ENCODE data around the gene MUC13.

MUC13 gene

GRCh38 chr3:124881976-124882697 is 52.4 kb downstream of the MUC13 start:
- TF ChIP-seq CTCF (IDR thresholded peaks at IDR 0.05; ENCODE audit: extremely low read depth, insufficient read depth, missing control alignments), result no peak
- in situ Hi-C loops (cut with MboI; ENCODE audit: low pct_unique_long_range_greater_than_20kb, low sequenced_read_pairs, unreplicated experiment), result no loop called here

DNA sequence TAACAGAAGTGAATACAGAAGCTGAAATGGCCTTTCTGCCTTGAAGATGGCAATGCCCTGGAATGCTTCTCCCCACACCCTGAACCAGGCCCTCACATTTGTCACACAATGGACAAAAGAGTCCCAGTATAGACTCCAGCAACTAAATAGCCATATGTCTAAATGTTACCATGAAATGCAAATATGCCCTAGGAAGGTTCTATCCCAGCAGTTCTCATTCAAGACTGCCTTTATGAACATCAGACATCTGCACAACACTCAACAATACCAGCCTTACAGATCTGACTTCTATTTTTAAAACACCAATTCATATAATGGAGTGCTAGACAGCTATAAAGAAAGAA is 55.2 kb downstream of the MUC13 start:
- no peak for TF ChIP-seq CTCF (IDR thresholded peaks at IDR 0.05; ENCODE audit: extremely low read depth, insufficient read depth, missing control alignments)
- DNase-seq (ENCODE audit: low spot score), result no peak
- in situ Hi-C loops (cut with MboI; ENCODE audit: low pct_unique_long_range_greater_than_20kb, low sequenced_read_pairs, unreplicated experiment), result no loop called here

More at GRCh38 chr3:124881976-124882697, 52.4 kb downstream of the MUC13 start:
- DNase-seq (ENCODE audit: low spot score), result no peak

- TF ChIP-seq CTCF (IDR thresholded peaks at IDR 0.05; ENCODE audit: extremely low read depth, insufficient read depth, missing control alignments), result no peak
- DNase-seq (ENCODE audit: low spot score), result no peak
- in situ Hi-C loops (cut with MboI; ENCODE audit: low pct_unique_long_range_greater_than_20kb, low sequenced_read_pairs, unreplicated experiment), result no loop called here
Measured at GRCh38 chr3:124878561-124879336, 55.8 kb downstream of the MUC13 start.

DNA sequence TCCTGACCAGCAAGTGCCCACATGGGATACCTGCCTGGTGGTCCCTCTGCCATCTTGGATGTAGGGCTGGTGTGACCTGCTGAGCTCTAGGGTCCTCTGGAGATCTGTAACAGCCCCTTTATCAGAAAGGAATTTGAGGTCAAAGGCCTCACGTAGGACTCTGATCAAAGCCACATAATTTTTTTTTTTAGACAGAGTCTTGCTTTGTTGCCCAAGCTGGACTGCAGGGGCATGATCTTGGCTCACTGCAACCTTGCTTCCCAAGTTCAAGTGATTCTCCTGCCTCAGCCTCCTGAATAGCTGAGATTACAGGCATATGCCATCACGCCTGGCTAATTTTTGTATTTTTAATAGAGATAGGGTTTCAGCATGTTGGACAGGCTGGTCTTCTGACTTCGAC is 56.9 kb downstream of the MUC13 start:
- DNase-seq (ENCODE audit: low spot score), result no peak
- in situ Hi-C loops (cut with MboI; ENCODE audit: low pct_unique_long_range_greater_than_20kb, low sequenced_read_pairs, unreplicated experiment), result no loop called here
- no peak for TF ChIP-seq CTCF (IDR thresholded peaks at IDR 0.05; ENCODE audit: extremely low read depth, insufficient read depth, missing control alignments)

DNA sequence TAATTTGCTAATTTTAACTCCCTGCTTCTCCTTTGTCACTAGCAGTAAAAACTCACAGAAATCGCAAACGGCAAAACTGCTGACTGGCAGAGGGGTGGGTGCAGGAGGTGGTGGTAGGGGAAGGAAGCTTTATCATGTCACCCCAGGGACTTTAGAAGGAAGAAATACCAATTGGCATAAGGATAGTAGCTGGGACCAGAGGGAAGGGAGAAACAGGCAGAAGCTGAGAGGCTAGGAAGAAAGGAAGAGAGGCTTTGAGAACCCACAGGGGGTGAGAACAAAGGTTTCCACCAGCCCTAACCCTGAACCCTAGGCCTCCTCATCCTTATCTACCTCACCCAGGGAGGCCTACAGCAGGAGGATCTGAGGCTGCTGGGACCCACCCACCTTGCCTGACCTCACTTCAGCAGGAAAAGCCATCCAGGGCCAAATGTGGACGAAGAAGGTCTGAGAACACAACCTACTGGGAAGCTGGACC is 58.1 kb downstream of the MUC13 start:
- in situ Hi-C loops (cut with MboI; ENCODE audit: low pct_unique_long_range_greater_than_20kb, low sequenced_read_pairs, unreplicated experiment), result no loop called here
- no peak for TF ChIP-seq CTCF (IDR thresholded peaks at IDR 0.05; ENCODE audit: extremely low read depth, insufficient read depth, missing control alignments)
- DNase-seq (ENCODE audit: low spot score), result no peak

GRCh38 chr3:124873226-124873625 is 61.3 kb downstream of the MUC13 start:
- in situ Hi-C loops (cut with MboI; ENCODE audit: low pct_unique_long_range_greater_than_20kb, low sequenced_read_pairs, unreplicated experiment), result no loop called here
- TF ChIP-seq CTCF (IDR thresholded peaks at IDR 0.05; ENCODE audit: extremely low read depth, insufficient read depth, missing control alignments), result no peak
- no peak for DNase-seq (ENCODE audit: low spot score)

Data from GM13977 (cell line).